H1 (cell line): ENCODE results near the gene SCN4A. TPM values are rescaled to one million over a fixed set of nuclear protein-coding genes. Genes with fewer than 3 reads are reported as not detected.

Experiments
- ASH2L ChIP-seq: fragments of 200-600, 300-600 bp; sonication (generic); IDR thresholded peaks from one replicate; pipeline ENCODE4 v1.7.1; 2017; ENCODE audit warnings: low read length
- CBX5 ChIP-seq: fragments of 300-800, 300-1000 bp; sonication (generic); IDR thresholded peaks from 2 replicates; pipeline ENCODE4 v1.7.1; 2016; ENCODE audit warnings: antibody characterized with exemption, low read length, low read depth
- CEBPB ChIP-seq: IDR thresholded peaks from 2 replicates; pipeline ENCODE4 v1.6.1; 2012; ENCODE audit warnings: low read depth, low read length
- CHD1 ChIP-seq: IDR thresholded peaks from 2 replicates; pipeline ENCODE4 v1.6.1; 2012; ENCODE audit warnings: low read depth, low read length, improper control_type of control experiment
- CHD2 ChIP-seq: IDR thresholded peaks from 2 replicates; pipeline ENCODE4 v1.6.1; 2012; ENCODE audit warnings: low read length, improper control_type of control experiment
- HDAC6 ChIP-seq: IDR thresholded peaks from one replicate; pipeline ENCODE4 v1.7.1; 2012; ENCODE audit warnings: low read depth, mild to moderate bottlenecking, inconsistent platforms, low read length, moderate library complexity
- NRF1 ChIP-seq: IDR thresholded peaks from 2 replicates; pipeline ENCODE4 v1.6.1; 2011; ENCODE audit warnings: mild to moderate bottlenecking, low read depth, low read length, improper control_type of control experiment
- SAP30 ChIP-seq: fragments of 300-600 bp; sonication (generic); IDR thresholded peaks from 2 replicates; pipeline ENCODE4 v1.7.1; 2012; ENCODE audit warnings: low read length, moderate library complexity, mild to moderate bottlenecking, inconsistent platforms; ENCODE audit not compliant: insufficient read depth, insufficient replicate concordance
- polyA plus RNA-seq, 7 experiments: library from polyadenylated mRNA; depleted of rRNA in 3 of 7; stranded (reverse) in 5 of 7; unstranded in 2 of 7; fragments of >200 nt in 5 of 7; fragments of 200-250 nt in 2 of 7; gene quantifications; 1 replicate in 5 of 7; 2 replicates in 1 of 7; 4 replicates in 1 of 7; pipeline versions ENCODE4 v1.2.1 to v1.2.3, GENCODE V29; 2011 to 2013; ENCODE audit warnings: missing spikeins in 2 of 7, mixed read lengths in 2 of 7
- total RNA-seq: library from RNA; stranded (reverse); fragmentation: NEBNext Ultra II Directional; extraction: Animal tissue kit (Norgen Biotek cat#: 25700); gene quantifications from 2 replicates; pipeline ENCODE4 v1.2.1, GENCODE V29; 2021

The SCN4A gene
- total and polyA plus RNA-seq, 2 of the 8 experiments (the other 6 are each of a cell fraction or from before 2014, with no cell fraction given) = 5.0 to 8.5 TPM

GRCh38 chr17:63944736-63945499, 27.8 kb downstream of the SCN4A start (continued):
- TF ChIP-seq CEBPB = no peak
- TF ChIP-seq ASH2L = no peak
- no peak for TF ChIP-seq CHD2
- TF ChIP-seq SAP30 = no peak
- TF ChIP-seq CHD1 = no peak
- TF ChIP-seq NRF1 = no peak
- TF ChIP-seq HDAC6 = no peak
- TF ChIP-seq CBX5 = no peak
